Left ventricle myocardium inferior (tissue), 1 donor: ENCODE data around the gene COL19A1. TPM values are rescaled to one million over a fixed set of nuclear protein-coding genes. Genes with fewer than 3 reads are reported as not detected.

Experiments used
- DNase-seq: peaks from one replicate; pipeline ENCODE4 v3.0.0-alpha.2; 2020
- H3K27ac ChIP-seq: fragments of 200-600 bp; replicated peaks from 2 replicates; pipeline ENCODE4 v1.8.0; 2021
- H3K27me3 ChIP-seq: fragments of 200-600 bp; 2 replicates; pipeline ENCODE4 v1.8.0; 2021; ENCODE audit warnings: low read depth
- H3K36me3 ChIP-seq: fragments of 200-600 bp; 2 replicates; pipeline ENCODE4 v1.8.0; 2021
- H3K4me1 ChIP-seq: fragments of 200-600 bp; 2 replicates; pipeline ENCODE4 v1.8.0; 2021
- H3K4me3 ChIP-seq: fragments of 200-600 bp; 2 replicates; pipeline ENCODE4 v1.8.0; 2021; ENCODE audit warnings: mild to moderate bottlenecking, moderate library complexity
- H3K9me3 ChIP-seq: fragments of 200-600 bp; replicated peaks from 2 replicates; pipeline ENCODE4 v1.8.0; 2021
- intact Hi-C: fragments of 100-400 bp; cut with micrococcal nuclease; formaldehyde crosslinking; loops from one replicate; pipeline ENCODE4 v1.11.0; 2022
- total RNA-seq: library from RNA; stranded (reverse); fragmentation: NEBNext Ultra II Directional; extraction: Animal tissue kit (Norgen Biotek cat#: 25700); gene quantifications from one replicate; pipeline ENCODE4 v1.2.1, GENCODE V29; 2021
- TF ChIP-seq, protein P1 (sequence below): fragments of 200-600 bp; IDR thresholded peaks from 2 replicates; pipeline ENCODE4 v1.8.0; 2021; ENCODE audit warnings: antibody characterized with exemption, mild to moderate bottlenecking, borderline replicate concordance
- donor health status: DM: no; HTN: yes; CAD: no; lungs with severe emphysema.

COL19A1 gene
- total RNA-seq, 1 donor from 2014 or later: 1.9 TPM

DNA sequence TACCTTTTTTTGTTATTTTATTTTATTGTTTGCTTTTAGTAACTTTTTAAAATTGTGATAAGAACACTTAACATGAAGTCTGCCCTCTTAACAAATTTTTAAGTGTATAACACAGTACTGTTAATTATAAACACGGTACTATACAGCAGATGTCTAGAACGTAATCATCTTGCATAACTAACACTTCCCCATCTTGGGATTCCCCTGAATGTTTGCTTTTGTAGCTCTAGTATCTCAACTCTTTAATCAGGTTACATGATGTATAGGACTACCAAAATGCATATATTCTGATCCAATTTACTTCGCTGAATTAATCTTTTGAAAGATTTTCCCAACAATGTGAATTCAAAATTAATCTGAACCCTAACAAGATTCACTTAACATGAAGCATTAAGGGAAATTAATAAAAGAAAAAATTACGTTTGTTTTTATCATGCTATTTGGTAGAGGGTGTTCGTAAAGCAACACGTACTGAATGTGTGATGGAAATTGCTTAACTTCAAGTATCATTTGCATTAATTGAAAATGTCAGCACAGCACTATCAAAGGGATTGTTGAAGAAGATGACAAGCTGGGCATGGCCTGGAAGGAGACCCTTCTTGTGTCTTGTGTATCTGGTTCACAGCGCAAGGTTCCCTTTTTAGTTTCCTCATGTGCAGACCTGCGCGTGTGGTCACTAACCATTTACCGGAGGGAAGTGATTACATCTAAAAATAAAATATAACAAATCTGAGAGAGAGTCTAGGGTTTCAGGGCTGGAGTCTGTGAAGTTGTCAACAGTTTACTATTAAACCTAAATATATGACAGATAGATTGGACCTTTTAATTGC lies 15.2 kb downstream of the COL19A1 start:
- H3K27ac ChIP-seq: no peak overlapping the region
- H3K27me3 ChIP-seq: no peaks in the 10 kb centered on the region
- H3K9me3 ChIP-seq: no peaks in the 10 kb centered on the region
- TF ChIP-seq, protein P1, sequence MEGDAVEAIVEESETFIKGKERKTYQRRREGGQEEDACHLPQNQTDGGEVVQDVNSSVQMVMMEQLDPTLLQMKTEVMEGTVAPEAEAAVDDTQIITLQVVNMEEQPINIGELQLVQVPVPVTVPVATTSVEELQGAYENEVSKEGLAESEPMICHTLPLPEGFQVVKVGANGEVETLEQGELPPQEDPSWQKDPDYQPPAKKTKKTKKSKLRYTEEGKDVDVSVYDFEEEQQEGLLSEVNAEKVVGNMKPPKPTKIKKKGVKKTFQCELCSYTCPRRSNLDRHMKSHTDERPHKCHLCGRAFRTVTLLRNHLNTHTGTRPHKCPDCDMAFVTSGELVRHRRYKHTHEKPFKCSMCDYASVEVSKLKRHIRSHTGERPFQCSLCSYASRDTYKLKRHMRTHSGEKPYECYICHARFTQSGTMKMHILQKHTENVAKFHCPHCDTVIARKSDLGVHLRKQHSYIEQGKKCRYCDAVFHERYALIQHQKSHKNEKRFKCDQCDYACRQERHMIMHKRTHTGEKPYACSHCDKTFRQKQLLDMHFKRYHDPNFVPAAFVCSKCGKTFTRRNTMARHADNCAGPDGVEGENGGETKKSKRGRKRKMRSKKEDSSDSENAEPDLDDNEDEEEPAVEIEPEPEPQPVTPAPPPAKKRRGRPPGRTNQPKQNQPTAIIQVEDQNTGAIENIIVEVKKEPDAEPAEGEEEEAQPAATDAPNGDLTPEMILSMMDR: no peak
- H3K4me3 ChIP-seq: no peak overlapping the region
- H3K4me1 ChIP-seq: no peaks in the 10 kb centered on the region
- no peaks in the 10 kb centered on the region for H3K36me3 ChIP-seq
- intact Hi-C loops: no loop called here
- no peak for DNase-seq

DNA sequence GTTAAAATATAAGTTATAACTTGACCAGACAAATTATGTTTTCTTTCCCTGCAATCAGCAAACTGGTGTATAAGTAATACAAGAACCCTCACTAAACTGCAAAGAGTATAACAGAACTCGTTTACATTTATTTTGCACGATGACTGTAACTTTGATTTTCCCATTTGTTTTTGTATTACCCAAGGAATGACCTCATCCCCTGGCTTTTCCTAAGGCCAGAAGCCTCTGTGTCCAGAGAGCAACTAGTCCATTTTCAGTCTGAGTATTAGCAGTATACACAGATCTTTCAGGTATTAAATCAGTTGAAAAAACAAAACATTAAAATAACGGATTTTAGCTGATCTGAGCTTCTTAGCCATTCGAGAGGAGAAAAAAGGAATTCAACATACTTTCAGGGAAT lies 17.2 kb downstream of the COL19A1 start:
- DNase-seq: no peak
- Histone ChIP-seq H3K4me3 (no peak overlapping the region), H3K4me1 (no peaks in the 10 kb centered on the region), H3K36me3 (no peaks in the 10 kb centered on the region), H3K27ac (no peak overlapping the region), H3K9me3 (no peaks in the 10 kb centered on the region), H3K27me3 (no peaks in the 10 kb centered on the region)
- intact Hi-C loops: no loop called here
- TF ChIP-seq, protein P1: no peak

DNA sequence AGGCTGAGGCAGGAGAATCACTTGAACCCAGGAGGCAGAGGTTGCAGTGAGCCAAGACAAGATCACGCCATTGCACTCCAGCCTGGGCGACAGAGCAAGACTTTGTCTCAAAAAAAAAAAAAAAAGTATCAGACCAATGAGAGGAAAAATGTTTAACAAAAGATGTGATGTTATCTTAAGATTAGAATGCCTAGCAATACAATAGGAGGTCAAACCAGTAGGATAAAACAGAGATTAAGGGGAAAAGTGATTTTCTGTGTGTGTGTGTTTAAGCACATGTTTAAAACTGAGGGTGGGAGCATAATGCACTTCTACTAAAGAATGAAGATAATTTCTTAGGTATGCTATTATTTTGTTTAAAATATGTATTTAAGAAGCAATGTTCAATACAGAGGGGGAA lies 17.9 kb downstream of the COL19A1 start:
- TF ChIP-seq, protein P1: no peak
- Histone ChIP-seq H3K4me1 (no peaks in the 10 kb centered on the region), H3K36me3 (no peaks in the 10 kb centered on the region), H3K9me3 (no peaks in the 10 kb centered on the region), H3K4me3 (no peak overlapping the region), H3K27me3 (no peaks in the 10 kb centered on the region), H3K27ac (no peak overlapping the region)
- intact Hi-C loops: no loop called here
- no peak for DNase-seq

DNA sequence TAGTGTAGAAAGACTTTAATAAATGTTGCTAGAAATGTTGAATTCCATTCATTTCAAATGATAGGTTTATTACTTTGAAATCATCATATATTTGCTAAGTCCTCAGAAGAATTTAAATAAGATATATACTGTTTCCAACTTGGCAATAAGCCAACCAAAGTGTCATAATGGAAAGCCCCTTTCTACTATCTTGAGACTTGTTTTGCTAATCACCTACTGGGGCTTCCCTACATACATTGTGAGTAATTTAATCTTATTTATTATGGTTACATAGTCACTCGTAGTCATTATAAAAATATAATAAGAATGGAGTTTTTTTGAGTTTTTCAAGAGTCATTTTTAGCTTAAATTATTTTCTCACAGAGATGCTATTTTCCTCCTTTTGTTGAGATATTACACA lies 20.7 kb downstream of the COL19A1 start:
- H3K4me3 ChIP-seq: no peak overlapping the region
- H3K9me3 ChIP-seq: peaks cover 6% of the 10 kb centered on the region
- H3K27ac ChIP-seq: no peak overlapping the region
- intact Hi-C loops: no loop called here
- DNase-seq: no peak
- no peaks in the 10 kb centered on the region for H3K36me3 ChIP-seq
- no peaks in the 10 kb centered on the region for H3K4me1 ChIP-seq
- H3K27me3 ChIP-seq: no peaks in the 10 kb centered on the region
- TF ChIP-seq, protein P1: no peak

DNA sequence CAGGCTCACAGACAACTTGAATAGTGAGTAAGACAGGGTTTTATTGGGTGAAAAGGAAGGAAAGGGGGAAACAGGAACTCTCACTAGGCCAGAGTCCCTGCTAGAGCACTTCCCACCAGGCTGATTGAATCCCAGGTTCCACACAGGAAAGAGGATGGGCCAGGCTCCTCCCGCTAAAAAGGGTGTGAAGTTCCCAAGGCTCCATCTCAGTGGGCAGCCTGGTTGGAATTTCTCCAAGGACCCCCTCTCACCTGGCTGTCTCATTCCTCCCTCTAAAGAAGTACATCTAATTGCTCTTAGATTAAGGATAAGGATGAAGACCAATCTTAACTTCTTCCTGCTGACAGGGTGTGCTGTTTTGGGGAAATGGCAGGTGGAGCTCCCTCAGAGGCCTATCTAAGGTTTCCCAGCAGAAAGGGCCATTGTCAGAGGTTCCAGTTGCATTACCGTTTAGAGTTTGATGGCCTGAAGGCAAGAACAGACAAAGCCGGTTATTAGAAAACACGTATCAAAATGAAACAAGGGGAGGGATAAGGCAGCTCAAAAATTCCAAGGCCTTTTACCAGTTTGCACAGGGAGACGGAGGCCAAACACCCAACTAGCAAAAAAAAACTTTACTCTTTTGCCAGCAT lies 21.5 kb downstream of the COL19A1 start:
- Histone ChIP-seq H3K36me3 (no peaks in the 10 kb centered on the region), H3K27me3 (no peaks in the 10 kb centered on the region), H3K27ac (no peak overlapping the region), H3K9me3 (peaks cover 6% of the 10 kb centered on the region), H3K4me3 (no peak overlapping the region), H3K4me1 (no peaks in the 10 kb centered on the region)
- DNase-seq: no peak
- intact Hi-C loops: no loop called here
- TF ChIP-seq, protein P1: no peak
